Renal pelvis (tissue), 4 donors: Measurements from ENCODE around the gene GPHN. TPM values are rescaled to one million over a fixed set of nuclear protein-coding genes. Genes with fewer than 3 reads are reported as not detected.
"Not testable (repeated sequence)": the region's sequence is repeated elsewhere in the genome, so short reads cannot be mapped to it uniquely, and the experiment has no call there.

Experiments used
- DNase-seq: peaks from one replicate; pipeline ENCODE4 v3.0.0-alpha.2; 2013
- polyA plus RNA-seq, 3 donors: library from polyadenylated mRNA; unstranded; fragments of 120-200 nt; gene quantifications; one replicate each; pipeline ENCODE4 v1.2.1, GENCODE V29; 2013; ENCODE audit not compliant: insufficient read length in 3 of 3

The GPHN gene
- polyA plus RNA-seq, 3 donors: 70.3 to 83.7 (median 71.6) TPM

- no peak for DNase-seq
Measured at GRCh38 chr14:66496188-66496807, 11.6 kb upstream of the GPHN start.

GRCh38 chr14:66496911-66497310 is 11.0 kb upstream of the GPHN start:
- DNase-seq: no peak

- no peak for DNase-seq
Measured at GRCh38 chr14:66498311-66498710, 9.6 kb upstream of the GPHN start.

- no peak for DNase-seq
Measured at GRCh38 chr14:66501592-66501991, 6.4 kb upstream of the GPHN start.

- DNase-seq: not testable (repeated sequence)
Measured at GRCh38 chr14:66502836-66503235, 5.1 kb upstream of the GPHN start.

- DNase-seq: no peak
Measured at GRCh38 chr14:66503532-66503931, 4.4 kb upstream of the GPHN start.

- no peak for DNase-seq
Measured at GRCh38 chr14:66507181-66507721, 696 bp upstream of the GPHN start.

GRCh38 chr14:66508547-66508845 is 549 bp downstream of the GPHN start:
- DNase-seq: no peak

GRCh38 chr14:66508846-66509621 is 1.1 kb downstream of the GPHN start:
- DNase-seq: no peak

GRCh38 chr14:66509874-66510273 is 1.9 kb downstream of the GPHN start:
- no peak for DNase-seq

GRCh38 chr14:66511849-66512248 is 3.9 kb downstream of the GPHN start:
- no peak for DNase-seq

- no peak for DNase-seq
Measured at GRCh38 chr14:66514213-66514612, 6.3 kb downstream of the GPHN start.

GRCh38 chr14:66530526-66530925 is 22.6 kb downstream of the GPHN start:
- DNase-seq: no peak

GRCh38 chr14:66539034-66539433 is 31.1 kb downstream of the GPHN start:
- no peak for DNase-seq

- DNase-seq: no peak
Measured at GRCh38 chr14:66540038-66540437, 32.1 kb downstream of the GPHN start.

- no peak for DNase-seq
Measured at GRCh38 chr14:66541627-66542026, 33.7 kb downstream of the GPHN start.

GRCh38 chr14:66543996-66544395 is 36.0 kb downstream of the GPHN start:
- DNase-seq: no peak

GRCh38 chr14:66545191-66545590 is 37.2 kb downstream of the GPHN start:
- DNase-seq: not testable (repeated sequence)

GRCh38 chr14:66545751-66546150 is 37.8 kb downstream of the GPHN start:
- not testable (repeated sequence) for DNase-seq

- no peak for DNase-seq
Measured at GRCh38 chr14:66563731-66564130, 55.8 kb downstream of the GPHN start.

GRCh38 chr14:66568220-66568619 is 60.3 kb downstream of the GPHN start:
- no peak for DNase-seq

- no peak for DNase-seq
Measured at GRCh38 chr14:66572826-66573225, 64.9 kb downstream of the GPHN start.

- DNase-seq: no peak
Measured at GRCh38 chr14:66575014-66575413, 67.1 kb downstream of the GPHN start.

GRCh38 chr14:66575939-66576338 is 68.0 kb downstream of the GPHN start:
- no peak for DNase-seq
